ENCODE data around the gene TMEM8B.

TMEM8B gene

GRCh38 chr9:35861161-35861897 lies 32.3 kb downstream of the TMEM8B start:
- TF ChIP-seq CTCF (IDR thresholded peaks at IDR 0.05; ENCODE audit: extremely low read depth, missing control alignments): no peak
- DNase-seq (ENCODE audit: low spot score): no peak

GRCh38 chr9:35862328-35862727 lies 33.3 kb downstream of the TMEM8B start:
- no peak for TF ChIP-seq CTCF (IDR thresholded peaks at IDR 0.05; ENCODE audit: extremely low read depth, missing control alignments)
- DNase-seq (ENCODE audit: low spot score): no peak

GRCh38 chr9:35863583-35863982 lies 34.6 kb downstream of the TMEM8B start:
- TF ChIP-seq CTCF (IDR thresholded peaks at IDR 0.05; ENCODE audit: extremely low read depth, missing control alignments): no peak
- peak; percentile 4 for DNase-seq (ENCODE audit: low spot score)

- no peak for TF ChIP-seq CTCF (IDR thresholded peaks at IDR 0.05; ENCODE audit: extremely low read depth, missing control alignments)
- no peak for DNase-seq (ENCODE audit: low spot score)
Observed at GRCh38 chr9:35864695-35865255, 35.7 kb downstream of the TMEM8B start.

GRCh38 chr9:35867538-35867937 lies 38.5 kb downstream of the TMEM8B start:
- no peak for DNase-seq (ENCODE audit: low spot score)
- no peak for TF ChIP-seq CTCF (IDR thresholded peaks at IDR 0.05; ENCODE audit: extremely low read depth, missing control alignments)

- TF ChIP-seq CTCF (IDR thresholded peaks at IDR 0.05; ENCODE audit: extremely low read depth, missing control alignments): no peak
- no peak for DNase-seq (ENCODE audit: low spot score)
Observed at GRCh38 chr9:35868933-35869332, 39.9 kb downstream of the TMEM8B start.

- DNase-seq (ENCODE audit: low spot score): no peak
- TF ChIP-seq CTCF (IDR thresholded peaks at IDR 0.05; ENCODE audit: extremely low read depth, missing control alignments): no peak
Observed at GRCh38 chr9:35869621-35870216, 40.7 kb downstream of the TMEM8B start.

Data from GM20000 (cell line).